KOPT-K1 (cell line): ENCODE measurements around the gene ABCC9.
"Not testable (repeated sequence)": the region's sequence is repeated elsewhere in the genome, so short reads cannot be mapped to it uniquely, and the experiment has no call there.

Experiments used
- H3K27ac ChIP-seq: fragments of 200-600 bp; sonication (generic); 2 replicates; pipeline ENCODE4 v1.5.1; 2016; ENCODE audit warnings: antibody characterized with exemption, mild to moderate bottlenecking, low read depth, low read length; ENCODE audit not compliant: poor library complexity, severe bottlenecking
- H3K36me3 ChIP-seq: fragments of 200-600 bp; sonication (generic); 2 replicates; pipeline ENCODE4 v1.5.1; 2017; ENCODE audit warnings: antibody characterized with exemption, mild to moderate bottlenecking, low read length, moderate library complexity; ENCODE audit not compliant: insufficient read depth
- H3K9me3 ChIP-seq: fragments of 200-600 bp; sonication (generic); 2 replicates; pipeline ENCODE4 v1.5.1; 2017; ENCODE audit warnings: antibody characterized with exemption, low read length, mild to moderate bottlenecking; ENCODE audit not compliant: insufficient read depth, poor library complexity, severe bottlenecking

The ABCC9 gene

DNA sequence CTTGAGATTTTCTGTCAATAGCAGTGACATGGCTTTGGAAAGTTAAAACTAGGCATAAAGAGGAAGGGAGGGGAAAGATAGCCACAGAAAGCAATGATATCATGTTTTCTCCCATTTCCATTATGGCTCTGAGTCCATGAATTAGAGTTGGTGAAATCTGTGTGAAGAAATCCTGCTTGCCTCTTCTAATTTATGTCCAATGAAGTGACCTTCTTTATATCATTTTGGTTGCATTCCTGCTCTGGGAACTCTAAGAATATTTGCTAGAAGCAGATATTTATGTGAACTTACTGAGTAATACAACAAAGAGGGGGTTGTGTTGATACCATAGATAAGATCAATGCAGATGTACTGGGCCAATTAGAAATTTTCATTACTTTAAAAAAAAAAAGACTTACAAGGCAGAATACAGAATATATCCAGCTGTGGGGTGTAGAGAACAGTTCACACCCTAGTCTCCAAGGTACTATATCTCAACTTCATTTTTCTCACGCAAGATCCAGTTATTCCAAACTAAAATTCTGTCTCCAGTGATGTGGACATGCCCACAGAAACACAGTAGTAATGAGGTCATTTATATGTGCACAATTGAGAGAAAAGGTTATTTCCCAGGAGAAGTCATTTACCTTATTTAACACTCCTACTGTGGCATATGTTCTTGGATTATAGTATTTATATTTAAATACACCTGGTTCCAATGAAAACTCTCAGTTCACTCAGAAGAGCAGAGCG, 115.2 kb downstream of the ABCC9 start:
- Histone ChIP-seq H3K9me3 (no peaks in the 10 kb centered on the region), H3K27ac (no peak overlapping the region), H3K36me3 (no peaks in the 10 kb centered on the region)

DNA sequence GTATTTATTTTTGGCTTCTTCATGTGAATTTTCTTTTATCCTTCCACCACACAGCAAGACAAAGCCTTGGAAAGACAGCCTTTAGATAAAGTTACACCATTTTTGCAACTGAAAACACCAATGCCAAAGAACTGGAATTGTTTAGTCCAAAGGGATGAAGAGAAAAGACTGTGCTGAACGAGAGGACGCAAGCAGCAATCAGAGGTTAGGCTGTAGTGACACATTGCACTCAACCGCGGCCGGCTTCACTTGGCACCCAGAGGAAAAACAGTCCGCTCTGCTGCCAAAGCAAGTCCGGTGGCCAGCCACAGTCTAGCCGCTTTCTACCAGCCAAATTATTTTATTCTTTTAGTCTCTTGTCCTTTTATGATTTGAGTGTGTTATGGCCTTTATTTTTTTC, 117.6 kb downstream of the ABCC9 start:
- no peaks in the 10 kb centered on the region for H3K9me3 ChIP-seq
- no peaks in the 10 kb centered on the region for H3K36me3 ChIP-seq
- no peak overlapping the region for H3K27ac ChIP-seq

DNA sequence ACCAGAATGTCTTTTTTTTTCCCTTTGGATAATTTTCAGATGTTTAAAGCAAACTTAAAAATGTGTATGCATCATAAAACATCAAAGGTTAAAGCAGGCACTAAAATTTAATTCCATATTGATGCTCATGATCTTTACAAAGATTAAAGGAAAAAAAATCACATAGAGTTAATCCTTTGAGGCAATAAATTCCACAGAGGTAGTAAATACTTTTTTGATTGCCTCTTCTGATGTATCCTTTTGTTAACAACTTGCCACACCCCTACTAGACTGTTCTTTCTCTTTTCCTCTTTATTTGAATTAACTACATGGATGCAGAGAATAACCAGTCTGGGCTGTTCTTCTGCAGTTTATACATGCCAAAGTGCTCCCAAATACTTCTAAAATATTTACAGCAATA, 121.5 kb downstream of the ABCC9 start:
- H3K36me3 ChIP-seq: no peaks in the 10 kb centered on the region
- no peak overlapping the region for H3K27ac ChIP-seq
- H3K9me3 ChIP-seq: no peaks in the 10 kb centered on the region

DNA sequence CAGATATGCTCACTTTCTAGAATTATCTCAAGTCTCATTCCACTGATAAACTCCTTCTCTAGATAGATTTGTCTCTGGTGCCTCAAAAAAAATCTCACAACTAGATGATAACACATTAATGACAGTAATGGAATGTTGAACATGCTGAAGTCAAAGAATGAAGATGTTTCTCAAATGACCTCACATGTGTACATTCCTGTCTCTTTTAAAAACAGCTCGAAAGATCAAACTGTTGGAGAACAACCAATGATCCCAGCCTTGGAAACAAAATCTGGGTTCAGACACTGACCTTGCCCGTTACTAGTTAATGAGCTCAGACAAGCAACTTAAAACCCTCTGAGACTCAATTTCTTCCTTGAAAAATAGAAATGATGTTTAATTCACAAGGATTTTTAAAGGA, 122.0 kb downstream of the ABCC9 start:
- H3K27ac ChIP-seq: no peak overlapping the region
- no peaks in the 10 kb centered on the region for H3K36me3 ChIP-seq
- H3K9me3 ChIP-seq: no peaks in the 10 kb centered on the region

DNA sequence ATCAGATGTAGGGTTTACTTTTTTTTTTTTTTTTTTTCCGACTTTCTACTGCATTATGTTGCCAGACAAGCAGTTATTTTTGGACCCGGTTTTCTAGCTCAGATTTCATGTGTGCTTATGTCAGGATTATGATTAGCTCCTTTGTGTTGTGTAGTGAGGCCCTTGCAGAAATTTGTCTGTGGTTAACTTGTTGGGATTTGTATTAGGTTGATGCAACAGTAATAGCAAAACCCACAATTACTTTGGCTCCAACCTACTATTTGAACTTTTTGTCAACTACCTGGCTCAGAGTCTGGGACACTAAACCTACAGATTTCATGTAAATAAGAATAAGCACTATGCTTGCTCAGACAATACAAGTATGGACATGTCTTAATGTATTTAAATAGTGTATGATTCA, 122.6 kb downstream of the ABCC9 start:
- no peak overlapping the region for H3K27ac ChIP-seq

DNA sequence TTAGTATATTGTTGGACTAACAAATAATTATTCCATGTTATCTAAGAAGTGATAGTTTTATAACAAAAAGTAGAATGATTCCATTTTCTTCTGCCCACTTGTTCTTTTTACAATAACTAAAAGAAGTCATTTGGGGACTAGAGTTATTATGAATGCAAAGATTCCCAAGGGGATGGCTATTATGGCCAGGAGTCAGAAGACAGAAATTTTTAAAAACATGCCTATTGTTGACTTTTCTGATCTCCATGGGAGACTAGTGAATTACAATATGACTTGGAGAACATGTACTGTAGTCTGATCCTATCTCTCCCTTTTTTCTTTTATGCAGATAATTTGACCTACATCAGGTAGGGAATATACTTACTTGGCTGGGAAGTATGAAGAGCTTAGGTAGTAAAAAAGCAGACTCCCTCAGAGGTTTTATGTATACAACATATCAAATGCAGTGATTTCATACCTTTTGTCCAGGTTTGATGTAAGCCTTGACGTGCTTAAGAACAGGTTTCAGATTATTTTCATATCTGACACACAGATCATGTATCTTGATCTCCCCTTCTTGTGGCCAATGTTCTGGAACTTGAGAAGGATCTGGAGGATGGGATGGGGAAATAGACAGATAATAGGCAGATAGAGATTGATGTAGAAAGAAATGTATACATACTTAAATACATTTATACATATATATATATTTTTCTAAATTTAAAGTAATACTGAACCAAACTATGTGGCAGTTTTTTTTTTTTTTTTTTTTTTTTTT, 125.7 kb downstream of the ABCC9 start:
- H3K36me3 ChIP-seq: no peaks in the 10 kb centered on the region

More for the DNA sequence above, 122.6 kb downstream of the ABCC9 start:
- no peaks in the 10 kb centered on the region for H3K36me3 ChIP-seq
- H3K9me3 ChIP-seq: no peaks in the 10 kb centered on the region

DNA sequence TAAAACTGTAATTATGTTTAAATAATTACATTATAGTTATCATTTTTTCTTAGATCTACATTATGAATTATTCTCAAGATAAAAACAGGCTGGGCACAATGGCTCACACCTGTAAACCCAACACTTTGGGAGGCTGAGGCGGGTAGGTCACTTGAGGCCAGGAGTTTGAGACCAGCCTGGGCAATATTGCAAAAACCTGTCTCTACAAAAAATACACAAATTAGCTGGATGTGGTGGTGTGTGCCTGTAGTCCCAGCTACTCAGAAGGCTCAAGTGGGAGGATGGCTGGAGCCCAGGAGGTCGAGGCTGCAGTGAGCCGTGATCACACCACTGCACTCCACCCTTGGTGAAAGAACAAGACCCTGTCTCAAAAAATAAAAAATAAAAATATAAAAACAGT, 126.4 kb downstream of the ABCC9 start:
- Histone ChIP-seq H3K9me3 (no peaks in the 10 kb centered on the region), H3K27ac (no peak overlapping the region), H3K36me3 (no peaks in the 10 kb centered on the region)

More for the DNA sequence above, 125.7 kb downstream of the ABCC9 start:
- Histone ChIP-seq H3K9me3 (no peaks in the 10 kb centered on the region), H3K27ac (no peak overlapping the region)

- H3K27ac ChIP-seq: no peak overlapping the region
- H3K9me3 ChIP-seq: no peaks in the 10 kb centered on the region
- no peaks in the 10 kb centered on the region for H3K36me3 ChIP-seq
Measured at GRCh38 chr12:21814327-21814726, 126.9 kb downstream of the ABCC9 start.

DNA sequence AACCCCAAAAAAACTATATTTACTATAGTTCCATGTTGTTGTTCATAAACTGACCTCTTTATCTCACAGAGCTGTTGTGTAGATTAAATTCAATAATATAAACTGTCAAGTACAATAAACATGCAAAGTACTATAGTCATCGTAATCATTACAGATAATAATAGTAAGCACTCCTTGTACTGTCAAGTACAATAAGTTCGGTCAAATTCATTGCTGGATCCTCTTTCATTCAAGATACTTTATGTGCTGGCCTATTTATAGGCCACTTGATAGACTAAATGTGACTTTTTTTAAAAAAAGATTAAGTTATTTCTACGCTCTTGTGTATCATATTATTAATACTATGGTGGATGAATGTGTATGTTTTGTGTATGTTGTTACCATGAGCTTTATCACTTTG, 127.5 kb downstream of the ABCC9 start:
- Histone ChIP-seq H3K27ac (no peak overlapping the region), H3K36me3 (no peaks in the 10 kb centered on the region), H3K9me3 (no peaks in the 10 kb centered on the region)

- no peaks in the 10 kb centered on the region for H3K36me3 ChIP-seq
- no peaks in the 10 kb centered on the region for H3K9me3 ChIP-seq
- no peak overlapping the region for H3K27ac ChIP-seq
Measured at GRCh38 chr12:21813125-21813524, 128.1 kb downstream of the ABCC9 start.

- not testable (repeated sequence) for H3K36me3 ChIP-seq, H3K9me3 ChIP-seq, H3K27ac ChIP-seq
Measured at GRCh38 chr12:21812340-21812739, 128.9 kb downstream of the ABCC9 start.

GRCh38 chr12:21809100-21809499, 132.1 kb downstream of the ABCC9 start:
- Histone ChIP-seq H3K36me3 (no peaks in the 10 kb centered on the region), H3K27ac (no peak overlapping the region), H3K9me3 (no peaks in the 10 kb centered on the region)

DNA sequence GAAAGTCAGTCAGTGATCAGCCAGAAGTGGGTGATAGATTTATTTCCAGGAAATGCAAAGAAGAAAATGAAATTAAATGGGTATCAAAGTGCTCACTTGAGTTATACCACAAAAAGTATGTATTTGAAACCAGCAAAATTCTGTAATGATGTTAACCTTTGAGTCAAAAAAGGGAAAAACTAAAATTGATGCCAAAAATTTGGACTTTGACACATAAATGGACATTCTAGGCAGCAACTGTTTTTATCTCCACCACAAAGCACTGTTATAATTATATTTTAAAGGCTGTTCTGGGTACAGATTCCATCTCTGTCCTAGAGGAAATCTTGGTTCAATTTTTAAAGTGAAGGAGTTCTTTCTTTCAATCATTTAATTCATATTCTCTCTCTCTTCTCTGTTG, 135.0 kb downstream of the ABCC9 start:
- Histone ChIP-seq H3K27ac (no peak overlapping the region), H3K9me3 (no peaks in the 10 kb centered on the region), H3K36me3 (no peaks in the 10 kb centered on the region)

- Histone ChIP-seq H3K27ac (no peak overlapping the region), H3K36me3 (no peaks in the 10 kb centered on the region), H3K9me3 (no peaks in the 10 kb centered on the region)
Measured at GRCh38 chr12:21801522-21802288, 139.5 kb downstream of the ABCC9 start.

- H3K27ac ChIP-seq: no peak overlapping the region
- H3K9me3 ChIP-seq: no peaks in the 10 kb centered on the region
- no peaks in the 10 kb centered on the region for H3K36me3 ChIP-seq
Measured at GRCh38 chr12:21800011-21800410, 141.2 kb downstream of the ABCC9 start.
